Hepatocyte (in vitro differentiated cells): Measurements from ENCODE around the gene CPEB1. TPM values are rescaled to one million over a fixed set of nuclear protein-coding genes. Genes with fewer than 3 reads are reported as not detected.

ENCODE experiments used
- DNase-seq: peaks from one replicate; pipeline ENCODE4 v3.0.0-alpha.2; 2016; ENCODE audit warnings: low spot score
- H2AFZ ChIP-seq: fragments of 200-600 bp; sonication (generic); 2 replicates; pipeline ENCODE4 v1.6.0; 2016; ENCODE audit warnings: antibody characterized with exemption, mild to moderate bottlenecking
- H3K27ac ChIP-seq: fragments of 200-600 bp; sonication (generic); 2 replicates; pipeline ENCODE4 v1.5.1; 2016; ENCODE audit warnings: mild to moderate bottlenecking
- H3K27me3 ChIP-seq: fragments of 200-600 bp; sonication (generic); 2 replicates; pipeline ENCODE4 v1.6.1; 2016
- H3K36me3 ChIP-seq: fragments of 200-600 bp; sonication (generic); replicated peaks from 2 replicates; pipeline ENCODE4 v1.5.1; 2016; ENCODE audit warnings: low read depth; ENCODE audit not compliant: insufficient read depth
- H3K4me1 ChIP-seq: fragments of 200-600 bp; sonication (generic); 2 replicates; pipeline ENCODE4 v1.5.1; 2016; ENCODE audit warnings: mild to moderate bottlenecking, moderate library complexity; ENCODE audit not compliant: insufficient read depth
- H3K4me2 ChIP-seq: fragments of 200-600 bp; sonication (generic); 2 replicates; pipeline ENCODE4 v1.6.0; 2016
- H3K4me3 ChIP-seq: fragments of 200-600 bp; sonication (generic); 2 replicates; pipeline ENCODE4 v1.5.1; 2016; ENCODE audit warnings: mild to moderate bottlenecking
- H3K79me2 ChIP-seq: fragments of 200-600 bp; sonication (generic); 2 replicates; pipeline ENCODE4 v1.6.0; 2017; ENCODE audit warnings: mild to moderate bottlenecking
- H3K9me2 ChIP-seq: fragments of 200-600 bp; sonication (generic); replicated peaks from 2 replicates; pipeline ENCODE4 v1.6.0; 2017; ENCODE audit warnings: mild to moderate bottlenecking; ENCODE audit not compliant: insufficient read depth
- H3K9me3 ChIP-seq: fragments of 200-600 bp; sonication (generic); 2 replicates; pipeline ENCODE4 v1.5.1; 2016; ENCODE audit warnings: low read depth, mild to moderate bottlenecking
- H4K20me1 ChIP-seq: fragments of 200-600 bp; sonication (generic); 2 replicates; pipeline ENCODE4 v1.6.0; 2016; ENCODE audit warnings: mild to moderate bottlenecking; ENCODE audit not compliant: insufficient read depth, poor library complexity, severe bottlenecking
- CTCF ChIP-seq: fragments of 200-600 bp; sonication (generic); IDR thresholded peaks from 2 replicates; pipeline ENCODE4 v1.5.1; 2016; ENCODE audit warnings: antibody characterized with exemption, mild to moderate bottlenecking; ENCODE audit not compliant: poor library complexity
- EZH2 ChIP-seq: fragments of 200-600 bp; sonication (generic); IDR thresholded peaks from 2 replicates; pipeline ENCODE4 v1.6.1; 2016; ENCODE audit warnings: antibody characterized with exemption, mild to moderate bottlenecking, borderline replicate concordance
- EZH2phosphoT487 ChIP-seq: fragments of 200-600 bp; sonication (generic); IDR thresholded peaks from one replicate; pipeline ENCODE4 v1.6.1; 2018; ENCODE audit warnings: antibody characterized with exemption, mild to moderate bottlenecking, low read depth, moderate library complexity; ENCODE audit not compliant: unreplicated experiment, severe bottlenecking
- WGBS: methylation state at CpG from one replicate; pipeline ENCODE4 v1.1.6; 2016; ENCODE audit warnings: low lambda C conversion rate; ENCODE audit errors: missing lambda C conversion rate; 5-methylcytosine and 5-hydroxymethylcytosine counted together
- polyA plus RNA-seq: library from polyadenylated mRNA; unstranded; fragments of >200 nt; fragmentation: Nextera tagmentation; extraction: Ambion mirVana; gene quantifications from 2 replicates; pipeline ENCODE4 v1.2.1, GENCODE V29; 2016
- total RNA-seq: library from RNA; depleted of rRNA; stranded (reverse); fragments of >200 nt; gene quantifications from 2 replicates; pipeline ENCODE4 v1.2.3, GENCODE V29; 2014

The CPEB1 gene
- total and polyA plus RNA-seq, 2 experiments from 2014 or later: 0.87 to 1.9 TPM

DNA sequence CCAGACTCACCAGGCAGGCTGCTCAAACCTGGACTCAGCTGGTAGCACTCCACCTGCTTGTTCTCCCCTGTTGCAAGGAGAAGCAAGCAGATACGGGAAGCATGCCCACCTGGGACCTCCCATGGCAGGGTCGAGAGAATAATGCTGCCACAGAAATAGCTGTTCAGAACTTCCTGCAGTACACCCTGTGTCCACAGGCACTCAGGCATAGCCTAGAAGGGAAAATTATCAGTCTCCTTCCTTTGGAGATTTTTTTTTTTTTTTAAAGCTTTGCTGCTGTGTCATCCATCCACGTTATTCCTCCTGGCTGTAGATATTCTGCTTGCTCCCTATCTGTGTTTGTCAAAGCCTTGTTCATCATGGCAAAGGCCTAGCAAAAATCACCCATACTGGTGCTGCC lies 74.2 kb downstream of the CPEB1 start:
- no peaks in the 10 kb centered on the region for H4K20me1 ChIP-seq
- H3K36me3 ChIP-seq: no peaks in the 10 kb centered on the region
- H2AFZ ChIP-seq: no peak overlapping the region
- no peaks in the 10 kb centered on the region for H3K4me1 ChIP-seq
- no peak overlapping the region for H3K4me2 ChIP-seq
- H3K4me3 ChIP-seq: no peak overlapping the region
- no peaks in the 10 kb centered on the region for H3K9me2 ChIP-seq
- no peak for DNase-seq
- peaks cover 15% of the 10 kb centered on the region for H3K27me3 ChIP-seq
- no peaks in the 10 kb centered on the region for H3K9me3 ChIP-seq
- H3K79me2 ChIP-seq: no peaks in the 10 kb centered on the region
- no peak overlapping the region for H3K27ac ChIP-seq
- WGBS: 66% methylated on average over 3 of the region's 3 CpGs
- no peak for TF ChIP-seq EZH2
- no peak for TF ChIP-seq CTCF
- no peak for TF ChIP-seq EZH2phosphoT487

DNA sequence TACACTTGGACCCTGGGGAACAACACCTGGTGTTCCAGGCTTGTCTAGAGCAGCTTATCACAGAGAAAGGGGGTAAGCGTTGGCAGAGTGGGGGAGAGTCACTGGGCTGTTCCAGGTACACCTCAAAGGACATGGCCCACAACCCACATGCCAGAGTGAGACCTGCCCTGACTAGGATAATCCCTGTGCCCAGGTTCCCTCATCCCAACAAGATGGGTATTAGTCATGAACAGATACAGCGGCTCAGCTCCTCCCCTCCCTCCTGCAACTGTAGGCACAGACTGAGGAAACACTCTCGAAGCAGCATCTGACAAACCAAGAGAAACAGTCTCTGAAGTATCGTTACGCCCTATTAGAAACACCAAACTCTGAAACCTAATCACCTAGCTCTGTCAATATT lies 74.9 kb downstream of the CPEB1 start:
- Histone ChIP-seq H3K27ac (no peak overlapping the region), H3K79me2 (no peaks in the 10 kb centered on the region), H3K4me3 (no peak overlapping the region), H3K9me2 (no peaks in the 10 kb centered on the region), H3K27me3 (peaks cover 15% of the 10 kb centered on the region), H2AFZ (peak overlapping the region; percentile 58), H4K20me1 (no peaks in the 10 kb centered on the region), H3K4me2 (peak overlapping the region; percentile 75), H3K9me3 (no peaks in the 10 kb centered on the region), H3K4me1 (no peaks in the 10 kb centered on the region), H3K36me3 (no peaks in the 10 kb centered on the region)
- DNase-seq: no peak
- TF ChIP-seq CTCF (no peak), EZH2phosphoT487 (no peak), EZH2 (no peak)
- 77% methylated on average over 5 of the region's 5 CpGs for WGBS

GRCh38 chr15:82571722-82572222 lies 75.4 kb downstream of the CPEB1 start:
- Histone ChIP-seq H3K9me2 (no peaks in the 10 kb centered on the region), H3K4me1 (no peaks in the 10 kb centered on the region), H3K79me2 (no peaks in the 10 kb centered on the region), H2AFZ (peak overlapping the region; percentile 58), H3K27me3 (peaks cover 15% of the 10 kb centered on the region), H4K20me1 (no peaks in the 10 kb centered on the region), H3K4me2 (peak overlapping the region; percentile 75), H3K36me3 (no peaks in the 10 kb centered on the region), H3K4me3 (no peak overlapping the region), H3K9me3 (no peaks in the 10 kb centered on the region), H3K27ac (peak overlapping the region; percentile 60)
- peak; percentile 75 for DNase-seq
- no peak for TF ChIP-seq EZH2
- TF ChIP-seq CTCF: no peak
- TF ChIP-seq EZH2phosphoT487: no peak
- 6% methylated on average over 15 of the region's 17 CpGs for WGBS
